Measurements from ENCODE around the gene OR6N1. TPM values are rescaled to one million over a fixed set of nuclear protein-coding genes. Genes with fewer than 3 reads are reported as not detected.

OR6N1 gene
- total and polyA plus RNA-seq, 4 donors: not detected

- DNase-seq (ENCODE audit: low spot score): no peak
- Histone ChIP-seq H3K9me3 (ENCODE audit: control insufficient read depth in 4 of 4, low read length in 3 of 4) (no peaks in the 10 kb centered on the region), H3K4me3 (ENCODE audit: low read depth in 1 of 3, low read length in 3 of 3) (no peak overlapping the region), H3K9ac (ENCODE audit: low read depth in 1 of 2, low read length in 2 of 2) (no peak overlapping the region), H3K4me1 (ENCODE audit: control insufficient read depth in 4 of 4, insufficient read depth in 4 of 4, low read length in 3 of 4) (no peaks in the 10 kb centered on the region), H3K27ac (ENCODE audit: low read depth in 1 of 2, low read length in 2 of 2) (no peak overlapping the region), H3K27me3 (ENCODE audit: control insufficient read depth in 4 of 4, insufficient read depth in 4 of 4, low read length in 3 of 4) (peaks cover 0 to 3% (median 0%) of the 10 kb centered on the region in 4 donors), H3K36me3 (ENCODE audit: control insufficient read depth in 4 of 4, insufficient read depth in 3 of 4, low read depth in 1 of 4, low read length in 3 of 4) (no peaks in the 10 kb centered on the region)
- WGBS: 72% methylated on average over 3 of the region's 3 CpGs
- TF ChIP-seq HNF4A (conservative IDR thresholded peaks at IDR 0.05) (no peak), HNF4G (IDR thresholded peaks at IDR 0.05) (no peak), FOXA2 (IDR thresholded peaks at IDR 0.05) (no peak), NR2F2 (IDR thresholded peaks at IDR 0.05) (no peak)
These were observed 37.3 kb upstream of the OR6N1 start for GRCh38 chr1:158809256-158809655.

- H3K27me3 ChIP-seq (ENCODE audit: control insufficient read depth in 4 of 4, insufficient read depth in 4 of 4, low read length in 3 of 4): peaks cover 0 to 3% (median 0%) of the 10 kb centered on the region in 4 donors
- H3K4me3 ChIP-seq (ENCODE audit: low read depth in 1 of 3, low read length in 3 of 3): no peak overlapping the region
- H3K4me1 ChIP-seq (ENCODE audit: control insufficient read depth in 4 of 4, insufficient read depth in 4 of 4, low read length in 3 of 4): no peaks in the 10 kb centered on the region
- H3K27ac ChIP-seq (ENCODE audit: low read depth in 1 of 2, low read length in 2 of 2): no peak overlapping the region
- no peaks in the 10 kb centered on the region for H3K36me3 ChIP-seq (ENCODE audit: control insufficient read depth in 4 of 4, insufficient read depth in 3 of 4, low read depth in 1 of 4, low read length in 3 of 4)
- no peak for DNase-seq (ENCODE audit: low spot score)
- no peak overlapping the region for H3K9ac ChIP-seq (ENCODE audit: low read depth in 1 of 2, low read length in 2 of 2)
- TF ChIP-seq, protein P1, sequence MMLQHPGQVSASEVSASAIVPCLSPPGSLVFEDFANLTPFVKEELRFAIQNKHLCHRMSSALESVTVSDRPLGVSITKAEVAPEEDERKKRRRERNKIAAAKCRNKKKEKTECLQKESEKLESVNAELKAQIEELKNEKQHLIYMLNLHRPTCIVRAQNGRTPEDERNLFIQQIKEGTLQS (IDR thresholded peaks at IDR 0.05): no peak
- no peak for TF ChIP-seq FOXA1 (IDR thresholded peaks at IDR 0.05)
- 69% methylated on average over 6 of the region's 6 CpGs for WGBS
- no peaks in the 10 kb centered on the region for H3K9me3 ChIP-seq (ENCODE audit: control insufficient read depth in 4 of 4, low read length in 3 of 4)
These were observed 35.0 kb upstream of the OR6N1 start for GRCh38 chr1:158806916-158807536.

DNA sequence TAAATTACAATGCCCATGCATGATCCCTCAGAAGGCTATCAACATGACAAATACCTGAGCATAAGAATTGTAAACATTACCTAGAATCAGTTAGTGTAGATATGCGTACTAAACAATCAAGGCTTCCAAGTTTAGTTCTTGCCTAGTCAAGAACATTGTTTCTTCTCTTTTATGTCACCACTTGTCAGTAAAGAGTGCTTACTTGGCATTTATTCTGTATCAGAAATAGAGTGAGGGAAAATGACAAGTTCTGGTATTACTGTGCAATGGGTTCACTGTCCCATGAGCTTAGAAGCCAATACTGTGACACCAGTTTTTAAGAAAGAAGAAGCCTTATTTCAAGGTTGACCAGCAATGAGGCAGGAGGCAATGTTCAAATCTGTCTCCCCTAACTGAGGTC, 31.7 kb upstream of the OR6N1 start:
- H3K27me3 ChIP-seq (ENCODE audit: control insufficient read depth in 4 of 4, insufficient read depth in 4 of 4, low read length in 3 of 4): peaks cover 0 to 5% (median 0%) of the 10 kb centered on the region in 4 donors
- H3K36me3 ChIP-seq (ENCODE audit: control insufficient read depth in 4 of 4, insufficient read depth in 3 of 4, low read depth in 1 of 4, low read length in 3 of 4): no peaks in the 10 kb centered on the region
- no peak for TF ChIP-seq RAD21 (IDR thresholded peaks at IDR 0.05)
- TF ChIP-seq, protein P2, sequence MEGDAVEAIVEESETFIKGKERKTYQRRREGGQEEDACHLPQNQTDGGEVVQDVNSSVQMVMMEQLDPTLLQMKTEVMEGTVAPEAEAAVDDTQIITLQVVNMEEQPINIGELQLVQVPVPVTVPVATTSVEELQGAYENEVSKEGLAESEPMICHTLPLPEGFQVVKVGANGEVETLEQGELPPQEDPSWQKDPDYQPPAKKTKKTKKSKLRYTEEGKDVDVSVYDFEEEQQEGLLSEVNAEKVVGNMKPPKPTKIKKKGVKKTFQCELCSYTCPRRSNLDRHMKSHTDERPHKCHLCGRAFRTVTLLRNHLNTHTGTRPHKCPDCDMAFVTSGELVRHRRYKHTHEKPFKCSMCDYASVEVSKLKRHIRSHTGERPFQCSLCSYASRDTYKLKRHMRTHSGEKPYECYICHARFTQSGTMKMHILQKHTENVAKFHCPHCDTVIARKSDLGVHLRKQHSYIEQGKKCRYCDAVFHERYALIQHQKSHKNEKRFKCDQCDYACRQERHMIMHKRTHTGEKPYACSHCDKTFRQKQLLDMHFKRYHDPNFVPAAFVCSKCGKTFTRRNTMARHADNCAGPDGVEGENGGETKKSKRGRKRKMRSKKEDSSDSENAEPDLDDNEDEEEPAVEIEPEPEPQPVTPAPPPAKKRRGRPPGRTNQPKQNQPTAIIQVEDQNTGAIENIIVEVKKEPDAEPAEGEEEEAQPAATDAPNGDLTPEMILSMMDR (IDR thresholded peaks at IDR 0.05; ENCODE audit: low read depth, low read length, missing input control): no peak
- no peak overlapping the region for H3K4me3 ChIP-seq (ENCODE audit: low read depth in 1 of 3, low read length in 3 of 3)
- WGBS: 71% methylated on average over 1 of the region's 1 CpG
- no peaks in the 10 kb centered on the region for H3K9me3 ChIP-seq (ENCODE audit: control insufficient read depth in 4 of 4, low read length in 3 of 4)
- no peaks in the 10 kb centered on the region for H3K4me1 ChIP-seq (ENCODE audit: control insufficient read depth in 4 of 4, insufficient read depth in 4 of 4, low read length in 3 of 4)
- H3K27ac ChIP-seq (ENCODE audit: low read depth in 1 of 2, low read length in 2 of 2): no peak overlapping the region
- no peak for DNase-seq (ENCODE audit: low spot score)
- no peak overlapping the region for H3K9ac ChIP-seq (ENCODE audit: low read depth in 1 of 2, low read length in 2 of 2)

GRCh38 chr1:158801396-158801795, 29.4 kb upstream of the OR6N1 start:
- Histone ChIP-seq H3K9me3 (ENCODE audit: control insufficient read depth in 4 of 4, low read length in 3 of 4) (no peaks in the 10 kb centered on the region), H3K4me1 (ENCODE audit: control insufficient read depth in 4 of 4, insufficient read depth in 4 of 4, low read length in 3 of 4) (no peaks in the 10 kb centered on the region), H3K36me3 (ENCODE audit: control insufficient read depth in 4 of 4, insufficient read depth in 3 of 4, low read depth in 1 of 4, low read length in 3 of 4) (no peaks in the 10 kb centered on the region), H3K27me3 (ENCODE audit: control insufficient read depth in 4 of 4, insufficient read depth in 4 of 4, low read length in 3 of 4) (peaks cover 0 to 2% (median 0%) of the 10 kb centered on the region in 4 donors), H3K9ac (ENCODE audit: low read depth in 1 of 2, low read length in 2 of 2) (no peak overlapping the region), H3K4me3 (ENCODE audit: low read depth in 1 of 3, low read length in 3 of 3) (no peak overlapping the region), H3K27ac (ENCODE audit: low read depth in 1 of 2, low read length in 2 of 2) (no peak overlapping the region)
- 60% methylated on average over 1 of the region's 1 CpG for whole genome bisulfite sequencing
- DNase-seq (ENCODE audit: low spot score): no peak
- TF ChIP-seq, protein P3, sequence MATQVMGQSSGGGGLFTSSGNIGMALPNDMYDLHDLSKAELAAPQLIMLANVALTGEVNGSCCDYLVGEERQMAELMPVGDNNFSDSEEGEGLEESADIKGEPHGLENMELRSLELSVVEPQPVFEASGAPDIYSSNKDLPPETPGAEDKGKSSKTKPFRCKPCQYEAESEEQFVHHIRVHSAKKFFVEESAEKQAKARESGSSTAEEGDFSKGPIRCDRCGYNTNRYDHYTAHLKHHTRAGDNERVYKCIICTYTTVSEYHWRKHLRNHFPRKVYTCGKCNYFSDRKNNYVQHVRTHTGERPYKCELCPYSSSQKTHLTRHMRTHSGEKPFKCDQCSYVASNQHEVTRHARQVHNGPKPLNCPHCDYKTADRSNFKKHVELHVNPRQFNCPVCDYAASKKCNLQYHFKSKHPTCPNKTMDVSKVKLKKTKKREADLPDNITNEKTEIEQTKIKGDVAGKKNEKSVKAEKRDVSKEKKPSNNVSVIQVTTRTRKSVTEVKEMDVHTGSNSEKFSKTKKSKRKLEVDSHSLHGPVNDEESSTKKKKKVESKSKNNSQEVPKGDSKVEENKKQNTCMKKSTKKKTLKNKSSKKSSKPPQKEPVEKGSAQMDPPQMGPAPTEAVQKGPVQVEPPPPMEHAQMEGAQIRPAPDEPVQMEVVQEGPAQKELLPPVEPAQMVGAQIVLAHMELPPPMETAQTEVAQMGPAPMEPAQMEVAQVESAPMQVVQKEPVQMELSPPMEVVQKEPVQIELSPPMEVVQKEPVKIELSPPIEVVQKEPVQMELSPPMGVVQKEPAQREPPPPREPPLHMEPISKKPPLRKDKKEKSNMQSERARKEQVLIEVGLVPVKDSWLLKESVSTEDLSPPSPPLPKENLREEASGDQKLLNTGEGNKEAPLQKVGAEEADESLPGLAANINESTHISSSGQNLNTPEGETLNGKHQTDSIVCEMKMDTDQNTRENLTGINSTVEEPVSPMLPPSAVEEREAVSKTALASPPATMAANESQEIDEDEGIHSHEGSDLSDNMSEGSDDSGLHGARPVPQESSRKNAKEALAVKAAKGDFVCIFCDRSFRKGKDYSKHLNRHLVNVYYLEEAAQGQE (IDR thresholded peaks at IDR 0.05): no peak
- no peak for TF ChIP-seq RAD21 (IDR thresholded peaks at IDR 0.05)
- TF ChIP-seq JUND (IDR thresholded peaks at IDR 0.05): no peak
- TF ChIP-seq TAF1 (conservative IDR thresholded peaks at IDR 0.05): no peak
- no peak for TF ChIP-seq MAX (IDR thresholded peaks at IDR 0.05)
- no peak for TF ChIP-seq RXRA (IDR thresholded peaks at IDR 0.05)
- TF ChIP-seq FOXA2 (IDR thresholded peaks at IDR 0.05): no peak
- TF ChIP-seq HNF4G (IDR thresholded peaks at IDR 0.05): no peak
- no peak for TF ChIP-seq HNF4A (conservative IDR thresholded peaks at IDR 0.05)
